HepG2 (cell line): ENCODE results near the gene EYA3. TPM values are rescaled to one million over a fixed set of nuclear protein-coding genes. Genes with fewer than 3 reads are reported as not detected.
A peak's percentile ranks its signal among the peaks of the same experiment; 100 is the strongest.

ENCODE experiments used
- ATAC-seq: fragments of 200-7000 bp; cut with Tn5 transposase; 3 replicates; pipeline ENCODE4 v1.9.1; 2020; ENCODE audit warnings: mild to moderate bottlenecking, moderate library complexity
- BruUV-seq: library from RNA; stranded (reverse); fragments of 400-500 nt; replicated peaks from 2 replicates; lab custom pipeline; 2021; lab: Mats Ljungman, UMichigan
- CTCF ChIA-PET: fragments of 300-600 bp; formaldehyde crosslinking; extraction: SDS; loops from one replicate; lab custom pipeline; 2021; ENCODE audit warnings: low total read pairs, inconsistent platforms, low intra/inter-chr PET ratio; lab: Yijun Ruan, JAX
- POLR2A ChIA-PET: fragments of 350-600 bp; sonication (Branson Sonifier 250); formaldehyde crosslinking; loops from one replicate; lab custom pipeline; 2020; ENCODE audit warnings: antibody characterized with exemption, inconsistent platforms; lab: Yijun Ruan, JAX
- DNase-seq: peaks from one replicate; pipeline ENCODE4 v3.0.0-alpha.2; 2015; ENCODE audit warnings: low spot score
- FAIRE-seq: peaks from 3 replicates; lab custom pipeline; 2011; peaks lifted over from hg19 to GRCh38; lab: Jason Lieb, UNC
- H2AFZ ChIP-seq: one replicate; pipeline ENCODE4 v1.6.1; 2011; ENCODE audit warnings: low read length, inconsistent platforms
- H3K27ac ChIP-seq: fragments of 300-600 bp; 3 replicates; pipeline ENCODE4 v1.8.0; 2011; ENCODE audit warnings: mixed run types, mild to moderate bottlenecking, mixed read lengths, low read length, inconsistent platforms; ENCODE audit not compliant: insufficient read depth; ENCODE audit errors: extremely low read length
- H3K27me3 ChIP-seq, 2 experiments: fragments of 200-600 bp in 1 of 2; 2 replicates in 1 of 2; 3 replicates in 1 of 2; pipeline versions ENCODE4 v1.6.0 to v1.8.0; 2011; ENCODE audit warnings: low read length in 2 of 2, mild to moderate bottlenecking in 2 of 2, moderate library complexity in 2 of 2, inconsistent platforms in 1 of 2; ENCODE audit not compliant: insufficient read depth in 2 of 2, control insufficient read depth in 1 of 2
- H3K36me3 ChIP-seq, 2 experiments: fragments of 200-600 bp in 1 of 2; replicated peaks in 1 of 2; 2 replicates in 1 of 2; 3 replicates in 1 of 2; pipeline versions ENCODE4 v1.5.1 to v1.8.0; 2011; ENCODE audit warnings: low read length in 2 of 2, inconsistent platforms in 1 of 2; ENCODE audit not compliant: insufficient read depth in 2 of 2, control insufficient read depth in 1 of 2
- H3K4me1 ChIP-seq: 2 replicates; pipeline ENCODE4 v1.5.1; 2012; ENCODE audit warnings: low read length, inconsistent platforms; ENCODE audit not compliant: insufficient read depth
- H3K4me2 ChIP-seq: 2 replicates; pipeline ENCODE4 v1.6.0; 2011; ENCODE audit warnings: low read depth, low read length, inconsistent platforms
- H3K4me3 ChIP-seq, 3 experiments: fragments of 200-600 bp in 1 of 3; sonication (generic), shearing (Covaris generic) in 1 of 3; replicated peaks in 1 of 3; 2 replicates each; pipeline ENCODE4 v1.5.1; 2011 to 2016; ENCODE audit warnings: low read length in 3 of 3, inconsistent platforms in 2 of 3, low read depth in 2 of 3, mild to moderate bottlenecking in 2 of 3, control low read depth in 1 of 3, mixed read lengths in 1 of 3; ENCODE audit not compliant: insufficient read depth in 1 of 3
- H3K79me2 ChIP-seq: one replicate; pipeline ENCODE4 v1.6.1; 2011; ENCODE audit warnings: low read length, inconsistent platforms; ENCODE audit not compliant: insufficient read depth
- H3K9ac ChIP-seq: 2 replicates; pipeline ENCODE4 v1.6.0; 2011; ENCODE audit warnings: mild to moderate bottlenecking, low read depth, low read length, inconsistent platforms; ENCODE audit not compliant: insufficient read depth
- H3K9me3 ChIP-seq: 2 replicates; pipeline ENCODE4 v1.5.1; 2012; ENCODE audit warnings: mild to moderate bottlenecking, low read length
- H4K20me1 ChIP-seq: 2 replicates; pipeline ENCODE4 v1.6.0; 2011; ENCODE audit warnings: inconsistent platforms, mild to moderate bottlenecking, low read length, moderate library complexity; ENCODE audit not compliant: insufficient read depth
- ATF1 ChIP-seq: IDR thresholded peaks from 2 replicates; pipeline ENCODE4 v1.6.1; 2016; ENCODE audit warnings: mild to moderate bottlenecking, control low read depth
- ETV6 ChIP-seq: sonication (generic); formaldehyde crosslinking; conservative IDR thresholded peaks from 2 replicates; pipeline ENCODE4 v1.4.0; 2020; ENCODE audit warnings: missing genetic modification reagents
- KMT2A ChIP-seq: sonication (generic); formaldehyde crosslinking; IDR thresholded peaks from 2 replicates; pipeline ENCODE4 v1.4.0; 2020; ENCODE audit warnings: missing genetic modification reagents
- ZNF496 ChIP-seq: sonication (generic); formaldehyde crosslinking; IDR thresholded peaks from 2 replicates; pipeline ENCODE4 v1.8.1; 2023; ENCODE audit warnings: mild to moderate bottlenecking, moderate library complexity, missing genetic modification reagents; ENCODE audit not compliant: insufficient replicate concordance
- ZSCAN31 ChIP-seq: sonication (generic); formaldehyde crosslinking; IDR thresholded peaks from 2 replicates; pipeline ENCODE4 v1.5.0; 2020; ENCODE audit warnings: low read depth, mild to moderate bottlenecking, missing genetic modification reagents
- WGBS: methylation state at CpG from one replicate; pipeline ENCODE4 v1.1.6; 2017; ENCODE audit warnings: low lambda C conversion rate; 5-methylcytosine and 5-hydroxymethylcytosine counted together
- in situ Hi-C: cut with HindIII; loops from 2 replicates; pipeline ENCODE4 v1.10.0; 2017; ENCODE audit warnings: low pct_unique_long_range_greater_than_20kb; ENCODE audit not compliant: extremely low pct_ligation_motif_present
- intact Hi-C: fragments of 100-400 bp; cut with micrococcal nuclease; formaldehyde crosslinking; loops from one replicate; pipeline ENCODE4 v1.10.0; 2022; ENCODE audit not compliant: unreplicated experiment
- polyA plus RNA-seq, 8 experiments: library from polyadenylated mRNA; depleted of rRNA in 3 of 8; stranded (reverse) in 7 of 8; unstranded in 1 of 8; fragments of >200 nt; fragmentation: Illumina TruSeq in 4 of 8; extraction: Trizol in 4 of 8; gene quantifications; 2 replicates each; pipeline versions ENCODE4 v1.2.1 to v1.2.3, GENCODE V29; 2011 to 2016; ENCODE audit warnings: low read depth in 4 of 8, missing spikeins in 1 of 8, mixed read lengths in 1 of 8; ENCODE audit not compliant: insufficient read depth in 1 of 8
- total RNA-seq, 5 experiments: library from RNA; depleted of rRNA; stranded (reverse); fragments of >200 nt; fragmentation: Illumina TruSeq; extraction: Trizol; gene quantifications; 2 replicates each; pipeline ENCODE4 v1.2.3, GENCODE V29; 2016; ENCODE audit warnings: low read depth in 1 of 5
- TF ChIP-seq, protein P1 (sequence below): sonication (generic); formaldehyde crosslinking; IDR thresholded peaks from 2 replicates; pipeline ENCODE4 v1.4.0; 2020; ENCODE audit warnings: mild to moderate bottlenecking, missing genetic modification reagents
- TF ChIP-seq, protein P2 (sequence below): sonication (generic); formaldehyde crosslinking; IDR thresholded peaks from 2 replicates; pipeline ENCODE4 v1.4.0; 2020; ENCODE audit warnings: missing genetic modification reagents; ENCODE audit errors: not compliant biosample characterization
- TF ChIP-seq, protein P3 (sequence below): sonication (generic); formaldehyde crosslinking; IDR thresholded peaks from 2 replicates; pipeline ENCODE4 v1.5.1; 2020; ENCODE audit warnings: missing genetic modification reagents, mild to moderate bottlenecking, borderline replicate concordance
- TF ChIP-seq, protein P4 (sequence below): sonication (generic); formaldehyde crosslinking; IDR thresholded peaks from 2 replicates; pipeline ENCODE4 v1.8.1; 2022; ENCODE audit warnings: low read depth, mild to moderate bottlenecking, missing genetic modification reagents
- TF ChIP-seq, protein P5 (sequence below): sonication (generic); formaldehyde crosslinking; IDR thresholded peaks from 2 replicates; pipeline ENCODE4 v1.9.0; 2022; ENCODE audit warnings: missing genetic modification reagents, mild to moderate bottlenecking, borderline replicate concordance
- TF ChIP-seq, protein P6 (sequence below): IDR thresholded peaks from 2 replicates; pipeline ENCODE4 v1.6.1; 2016; ENCODE audit warnings: control low read depth

EYA3 gene
- total and polyA plus RNA-seq, 2 of the 13 experiments (the other 11 are each of a cell fraction or from before 2014, with no cell fraction given): 13.9 to 19.7 TPM

DNA sequence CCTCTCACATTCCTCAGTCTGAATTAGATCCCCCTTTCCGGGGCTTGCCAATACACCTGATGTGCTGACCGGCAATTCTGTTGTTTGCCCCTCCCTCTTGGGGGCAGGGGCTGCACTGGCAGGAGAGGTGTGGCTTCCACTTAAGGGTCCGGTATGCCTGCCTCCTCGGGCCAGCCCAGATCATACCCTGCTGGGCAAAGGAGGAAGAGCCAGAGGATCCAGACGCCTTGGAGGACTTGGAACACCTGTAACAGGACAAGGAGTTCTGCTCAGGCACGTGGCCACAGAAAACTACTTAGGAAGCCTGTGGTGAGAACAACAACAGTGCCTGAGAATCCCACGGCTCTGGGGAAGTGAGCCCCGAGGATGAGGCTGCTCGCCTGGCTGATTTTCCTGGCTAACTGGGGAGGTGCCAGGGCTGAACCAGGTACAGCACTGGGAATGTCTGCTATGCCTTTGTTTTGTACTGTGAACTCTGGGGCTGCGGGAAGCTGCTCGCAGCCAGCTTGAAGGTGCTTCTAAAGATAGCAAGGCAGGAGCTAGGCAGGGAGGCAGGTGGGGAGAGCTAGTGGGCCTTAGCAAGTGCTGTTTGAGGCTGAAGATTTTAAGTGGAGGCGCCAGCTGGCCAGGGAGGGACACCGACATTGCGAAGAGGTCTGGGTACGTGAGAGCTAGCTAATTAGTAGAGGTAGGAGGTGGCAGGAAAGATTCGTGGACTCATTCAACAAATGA is 153.4 kb downstream of the EYA3 start, which contains the start of gene SMPDL3B:
Gene SMPDL3B (plus strand): TSS at position 183 of the 732 bp plus-strand sequence. CDS start 184 bp downstream, at position 367.
- FAIRE-seq: no peak
- POLR2A ChIA-PET: interaction anchor here (0.8 to 1.1 kb wide), 3 partner anchors 9 to 104 kb away, joined by 3 to 4 read pairs (median 3); partner anchors contain the start of gene PPP1R8
- TF ChIP-seq, protein P1, sequence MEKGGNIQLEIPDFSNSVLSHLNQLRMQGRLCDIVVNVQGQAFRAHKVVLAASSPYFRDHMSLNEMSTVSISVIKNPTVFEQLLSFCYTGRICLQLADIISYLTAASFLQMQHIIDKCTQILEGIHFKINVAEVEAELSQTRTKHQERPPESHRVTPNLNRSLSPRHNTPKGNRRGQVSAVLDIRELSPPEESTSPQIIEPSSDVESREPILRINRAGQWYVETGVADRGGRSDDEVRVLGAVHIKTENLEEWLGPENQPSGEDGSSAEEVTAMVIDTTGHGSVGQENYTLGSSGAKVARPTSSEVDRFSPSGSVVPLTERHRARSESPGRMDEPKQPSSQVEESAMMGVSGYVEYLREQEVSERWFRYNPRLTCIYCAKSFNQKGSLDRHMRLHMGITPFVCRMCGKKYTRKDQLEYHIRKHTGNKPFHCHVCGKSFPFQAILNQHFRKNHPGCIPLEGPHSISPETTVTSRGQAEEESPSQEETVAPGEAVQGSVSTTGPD: no peak
- TF ChIP-seq, protein P2, sequence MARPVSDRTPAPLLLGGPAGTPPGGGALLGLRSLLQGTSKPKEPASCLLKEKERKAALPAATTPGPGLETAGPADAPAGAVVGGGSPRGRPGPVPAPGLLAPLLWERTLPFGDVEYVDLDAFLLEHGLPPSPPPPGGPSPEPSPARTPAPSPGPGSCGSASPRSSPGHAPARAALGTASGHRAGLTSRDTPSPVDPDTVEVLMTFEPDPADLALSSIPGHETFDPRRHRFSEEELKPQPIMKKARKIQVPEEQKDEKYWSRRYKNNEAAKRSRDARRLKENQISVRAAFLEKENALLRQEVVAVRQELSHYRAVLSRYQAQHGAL (CRISPR knock-in tag): no peak
- TF ChIP-seq, protein P3, sequence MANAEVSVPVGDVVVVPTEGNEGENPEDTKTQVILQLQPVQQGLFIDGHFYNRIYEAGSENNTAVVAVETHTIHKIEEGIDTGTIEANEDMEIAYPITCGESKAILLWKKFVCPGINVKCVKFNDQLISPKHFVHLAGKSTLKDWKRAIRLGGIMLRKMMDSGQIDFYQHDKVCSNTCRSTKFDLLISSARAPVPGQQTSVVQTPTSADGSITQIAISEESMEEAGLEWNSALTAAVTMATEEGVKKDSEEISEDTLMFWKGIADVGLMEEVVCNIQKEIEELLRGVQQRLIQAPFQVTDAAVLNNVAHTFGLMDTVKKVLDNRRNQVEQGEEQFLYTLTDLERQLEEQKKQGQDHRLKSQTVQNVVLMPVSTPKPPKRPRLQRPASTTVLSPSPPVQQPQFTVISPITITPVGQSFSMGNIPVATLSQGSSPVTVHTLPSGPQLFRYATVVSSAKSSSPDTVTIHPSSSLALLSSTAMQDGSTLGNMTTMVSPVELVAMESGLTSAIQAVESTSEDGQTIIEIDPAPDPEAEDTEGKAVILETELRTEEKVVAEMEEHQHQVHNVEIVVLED: no peak
- TF ChIP-seq ETV6 (CRISPR knock-in tag): no peak
- TF ChIP-seq, protein P4, sequence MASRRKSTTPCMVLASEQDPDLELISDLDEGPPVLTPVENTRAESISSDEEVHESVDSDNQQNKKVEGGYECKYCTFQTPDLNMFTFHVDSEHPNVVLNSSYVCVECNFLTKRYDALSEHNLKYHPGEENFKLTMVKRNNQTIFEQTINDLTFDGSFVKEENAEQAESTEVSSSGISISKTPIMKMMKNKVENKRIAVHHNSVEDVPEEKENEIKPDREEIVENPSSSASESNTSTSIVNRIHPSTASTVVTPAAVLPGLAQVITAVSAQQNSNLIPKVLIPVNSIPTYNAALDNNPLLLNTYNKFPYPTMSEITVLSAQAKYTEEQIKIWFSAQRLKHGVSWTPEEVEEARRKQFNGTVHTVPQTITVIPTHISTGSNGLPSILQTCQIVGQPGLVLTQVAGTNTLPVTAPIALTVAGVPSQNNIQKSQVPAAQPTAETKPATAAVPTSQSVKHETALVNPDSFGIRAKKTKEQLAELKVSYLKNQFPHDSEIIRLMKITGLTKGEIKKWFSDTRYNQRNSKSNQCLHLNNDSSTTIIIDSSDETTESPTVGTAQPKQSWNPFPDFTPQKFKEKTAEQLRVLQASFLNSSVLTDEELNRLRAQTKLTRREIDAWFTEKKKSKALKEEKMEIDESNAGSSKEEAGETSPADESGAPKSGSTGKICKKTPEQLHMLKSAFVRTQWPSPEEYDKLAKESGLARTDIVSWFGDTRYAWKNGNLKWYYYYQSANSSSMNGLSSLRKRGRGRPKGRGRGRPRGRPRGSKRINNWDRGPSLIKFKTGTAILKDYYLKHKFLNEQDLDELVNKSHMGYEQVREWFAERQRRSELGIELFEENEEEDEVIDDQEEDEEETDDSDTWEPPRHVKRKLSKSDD (CRISPR knock-in tag): no peak
- no peak for TF ChIP-seq ZSCAN31 (CRISPR knock-in tag)
- TF ChIP-seq, protein P5, sequence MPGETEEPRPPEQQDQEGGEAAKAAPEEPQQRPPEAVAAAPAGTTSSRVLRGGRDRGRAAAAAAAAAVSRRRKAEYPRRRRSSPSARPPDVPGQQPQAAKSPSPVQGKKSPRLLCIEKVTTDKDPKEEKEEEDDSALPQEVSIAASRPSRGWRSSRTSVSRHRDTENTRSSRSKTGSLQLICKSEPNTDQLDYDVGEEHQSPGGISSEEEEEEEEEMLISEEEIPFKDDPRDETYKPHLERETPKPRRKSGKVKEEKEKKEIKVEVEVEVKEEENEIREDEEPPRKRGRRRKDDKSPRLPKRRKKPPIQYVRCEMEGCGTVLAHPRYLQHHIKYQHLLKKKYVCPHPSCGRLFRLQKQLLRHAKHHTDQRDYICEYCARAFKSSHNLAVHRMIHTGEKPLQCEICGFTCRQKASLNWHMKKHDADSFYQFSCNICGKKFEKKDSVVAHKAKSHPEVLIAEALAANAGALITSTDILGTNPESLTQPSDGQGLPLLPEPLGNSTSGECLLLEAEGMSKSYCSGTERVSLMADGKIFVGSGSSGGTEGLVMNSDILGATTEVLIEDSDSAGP (CRISPR knock-in tag): peak; percentile 45; the same call in 1 of the 2 replicates
- TF ChIP-seq ATF1 (CRISPR knock-in tag): no peak
- TF ChIP-seq, protein P6, sequence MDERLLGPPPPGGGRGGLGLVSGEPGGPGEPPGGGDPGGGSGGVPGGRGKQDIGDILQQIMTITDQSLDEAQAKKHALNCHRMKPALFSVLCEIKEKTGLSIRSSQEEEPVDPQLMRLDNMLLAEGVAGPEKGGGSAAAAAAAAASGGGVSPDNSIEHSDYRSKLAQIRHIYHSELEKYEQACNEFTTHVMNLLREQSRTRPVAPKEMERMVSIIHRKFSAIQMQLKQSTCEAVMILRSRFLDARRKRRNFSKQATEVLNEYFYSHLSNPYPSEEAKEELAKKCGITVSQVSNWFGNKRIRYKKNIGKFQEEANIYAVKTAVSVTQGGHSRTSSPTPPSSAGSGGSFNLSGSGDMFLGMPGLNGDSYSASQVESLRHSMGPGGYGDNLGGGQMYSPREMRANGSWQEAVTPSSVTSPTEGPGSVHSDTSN (CRISPR knock-in tag): no peak
- TF ChIP-seq ZNF496: no peak
- no peak for TF ChIP-seq KMT2A (CRISPR knock-in tag)

More for the DNA sequence above, 153.4 kb downstream of the EYA3 start, which contains the start of gene SMPDL3B:
- H3K4me1 ChIP-seq: peaks cover 34% of the 10 kb centered on the region
- no peaks in the 10 kb centered on the region for H3K9me3 ChIP-seq
- DNase-seq (no peak), ATAC-seq (peak; percentile 81)
- intact Hi-C loops (loop anchor here (1.0 kb wide), 1 partner anchor 8 kb away; no protein-coding TSS in a partner anchor), in situ Hi-C loops (loop anchor here (10.0 kb wide), 1 partner anchor 80 kb away; no protein-coding TSS in a partner anchor)
- H3K36me3 ChIP-seq: no peaks in the 10 kb centered on the region
- H2AFZ ChIP-seq: peak within 1 kb of the TSS; percentile 64
- 0% methylated on average over 12 of the region's 16 CpGs for WGBS
- H3K27ac ChIP-seq: no peak within 1 kb of the TSS
- H3K9ac ChIP-seq: peak within 1 kb of the TSS; percentile 52
- peak within 1 kb of the TSS; percentile 97 for H3K4me2 ChIP-seq
- H3K4me3 ChIP-seq: peak within 1 kb of the TSS; percentile 52 to 70 (median 52)
- no peaks in the 10 kb centered on the region for H3K79me2 ChIP-seq
- CTCF ChIA-PET: no interaction called here
- no peaks in the 10 kb centered on the region for H4K20me1 ChIP-seq
- no peaks in the 10 kb centered on the region for H3K27me3 ChIP-seq
- BruUV-seq: no TSS peak
